ENCODE measurements around the gene RASGEF1B.
A peak's percentile ranks its signal among the peaks of the same experiment; 100 is the strongest.

The RASGEF1B gene

DNA sequence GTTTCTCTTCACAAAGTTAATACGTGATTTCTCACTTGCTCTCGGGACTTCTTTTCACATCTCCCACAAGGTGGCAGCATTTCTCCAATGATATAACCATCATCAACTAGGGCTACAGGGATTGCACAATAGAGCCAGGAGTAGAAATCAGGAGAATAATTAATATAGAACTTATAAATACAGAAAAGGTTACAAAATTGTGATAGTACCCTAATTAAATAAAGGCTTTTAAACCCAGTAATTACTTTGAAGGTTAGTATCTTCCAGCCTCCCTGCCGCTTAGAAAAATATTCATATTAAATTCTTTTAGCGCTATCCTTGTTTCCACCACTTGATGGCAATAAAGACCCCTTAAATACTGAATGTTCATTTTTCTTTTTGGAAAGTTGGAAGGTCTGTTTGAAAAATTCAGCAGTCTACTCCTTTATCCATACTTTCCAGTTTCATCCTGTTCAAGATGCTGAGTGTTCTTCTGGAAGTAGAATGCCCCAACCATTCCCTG lies 65.8 kb downstream of the RASGEF1B start:
- peak; percentile 54 for FAIRE-seq
- peak; percentile 14 for DNase-seq (ENCODE audit: insufficient read length)

DNA sequence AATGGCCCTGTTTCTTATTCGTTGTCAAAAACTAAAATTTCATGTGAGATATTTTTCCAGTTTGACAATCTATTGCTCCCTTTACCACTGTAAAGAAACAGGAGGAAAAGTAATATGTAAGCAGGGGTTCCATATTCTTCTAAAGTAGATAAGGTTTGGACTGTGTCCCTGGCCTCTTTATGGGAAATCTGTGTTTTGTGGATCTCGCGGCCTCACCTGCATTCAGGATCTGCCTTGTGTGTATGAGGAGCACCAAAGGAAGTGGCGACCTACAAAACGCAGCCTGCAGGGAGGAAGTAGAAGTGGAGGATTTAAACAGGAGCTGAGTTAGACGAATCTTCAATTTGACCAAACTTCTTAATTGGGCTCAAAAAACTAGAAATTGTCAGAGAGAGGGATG lies 67.0 kb downstream of the RASGEF1B start:
- no peak for TF ChIP-seq TAF1 (IDR thresholded peaks at IDR 0.05; ENCODE audit: borderline replicate concordance, low read depth, low read length)
- no peak for TF ChIP-seq POLR2AphosphoS5 (IDR thresholded peaks at IDR 0.05; ENCODE audit: low read depth, low read length)
- TF ChIP-seq POLR2A (IDR thresholded peaks at IDR 0.05; ENCODE audit: low read depth, low read length) = no peak
- FAIRE-seq = no peak
- DNase-seq (ENCODE audit: insufficient read length) = no peak

More for the DNA sequence above, 65.8 kb downstream of the RASGEF1B start:
- no peak for TF ChIP-seq POLR2A (IDR thresholded peaks at IDR 0.05; ENCODE audit: low read depth, low read length)
- TF ChIP-seq POLR2AphosphoS5 (IDR thresholded peaks at IDR 0.05; ENCODE audit: low read depth, low read length) = no peak
- no peak for TF ChIP-seq TAF1 (IDR thresholded peaks at IDR 0.05; ENCODE audit: borderline replicate concordance, low read depth, low read length)

DNA sequence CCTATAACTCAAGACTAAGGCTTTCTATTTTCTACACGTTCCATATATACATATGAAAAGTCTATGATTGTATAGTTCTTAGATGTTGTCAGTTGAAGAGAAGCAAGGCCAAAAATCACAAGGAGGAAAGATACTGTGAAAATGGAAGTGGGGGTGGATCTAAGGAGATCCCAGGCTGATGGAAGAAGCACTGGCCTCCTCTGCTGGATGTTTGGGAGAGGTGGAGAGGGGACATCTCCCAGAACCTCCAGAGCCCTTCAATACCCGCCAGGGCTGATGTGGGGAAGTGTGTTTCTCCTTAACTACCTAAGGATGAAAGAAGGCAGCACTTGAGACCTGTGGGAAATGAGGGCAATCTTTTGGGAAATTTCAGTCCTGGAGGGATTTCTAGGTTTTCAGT lies 67.4 kb downstream of the RASGEF1B start:
- no peak for TF ChIP-seq POLR2AphosphoS5 (IDR thresholded peaks at IDR 0.05; ENCODE audit: low read depth, low read length)
- TF ChIP-seq POLR2A (IDR thresholded peaks at IDR 0.05; ENCODE audit: low read depth, low read length) = no peak
- TF ChIP-seq TAF1 (IDR thresholded peaks at IDR 0.05; ENCODE audit: borderline replicate concordance, low read depth, low read length) = no peak
- FAIRE-seq = no peak
- no peak for DNase-seq (ENCODE audit: insufficient read length)

- DNase-seq (ENCODE audit: insufficient read length) = no peak
- TF ChIP-seq POLR2A (IDR thresholded peaks at IDR 0.05; ENCODE audit: low read depth, low read length) (no peak), POLR2AphosphoS5 (IDR thresholded peaks at IDR 0.05; ENCODE audit: low read depth, low read length) (no peak), TAF1 (IDR thresholded peaks at IDR 0.05; ENCODE audit: borderline replicate concordance, low read depth, low read length) (no peak)
- FAIRE-seq = no peak
Measured at GRCh38 chr4:81399306-81400086, 72.2 kb downstream of the RASGEF1B start.

DNA sequence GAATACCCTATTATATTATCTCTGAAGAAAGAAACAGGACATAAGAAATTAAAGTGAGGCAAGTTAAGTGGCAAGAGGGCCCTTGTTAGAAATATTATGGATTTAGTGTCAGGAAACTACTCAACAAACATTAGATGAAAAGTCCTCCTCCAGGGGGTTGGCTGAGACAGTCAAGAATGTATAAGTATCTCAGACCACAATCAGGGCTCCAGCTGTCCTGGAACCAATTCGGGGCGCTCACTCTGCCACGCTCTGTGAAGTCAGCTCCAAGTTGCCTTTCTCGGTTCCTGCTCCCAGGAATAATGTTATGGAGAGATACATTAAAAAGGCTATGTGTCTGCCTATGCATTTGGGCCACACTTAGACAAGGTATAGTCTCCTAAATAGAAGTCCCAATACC lies 73.3 kb downstream of the RASGEF1B start:
- TF ChIP-seq POLR2AphosphoS5 (IDR thresholded peaks at IDR 0.05; ENCODE audit: low read depth, low read length) = no peak
- TF ChIP-seq POLR2A (IDR thresholded peaks at IDR 0.05; ENCODE audit: low read depth, low read length) = no peak
- no peak for TF ChIP-seq TAF1 (IDR thresholded peaks at IDR 0.05; ENCODE audit: borderline replicate concordance, low read depth, low read length)
- no peak for FAIRE-seq
- no peak for DNase-seq (ENCODE audit: insufficient read length)

GRCh38 chr4:81397635-81398034 lies 74.1 kb downstream of the RASGEF1B start:
- DNase-seq (ENCODE audit: insufficient read length) (no peak), FAIRE-seq (no peak)
- no peak for TF ChIP-seq POLR2A (IDR thresholded peaks at IDR 0.05; ENCODE audit: low read depth, low read length)
- no peak for TF ChIP-seq POLR2AphosphoS5 (IDR thresholded peaks at IDR 0.05; ENCODE audit: low read depth, low read length)
- TF ChIP-seq TAF1 (IDR thresholded peaks at IDR 0.05; ENCODE audit: borderline replicate concordance, low read depth, low read length) = no peak

DNA sequence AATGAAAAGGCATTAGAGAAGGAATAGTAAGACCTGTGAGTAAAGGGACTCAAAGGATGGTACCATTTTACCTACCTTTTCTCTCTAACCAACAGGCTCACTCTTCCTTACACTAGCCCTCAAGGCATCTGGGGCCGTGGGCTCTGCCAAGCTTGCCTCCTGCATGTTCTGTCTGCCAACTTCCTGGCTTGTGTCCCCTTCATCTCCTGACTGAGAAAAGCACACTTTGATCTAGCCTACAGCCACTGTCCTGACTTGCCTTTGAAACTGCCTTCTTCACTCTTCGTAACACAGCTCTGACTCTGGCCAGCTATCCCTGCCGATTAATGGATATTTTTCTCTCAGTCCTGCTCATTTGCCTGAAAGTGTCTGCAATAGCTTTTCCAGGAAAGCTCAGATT lies 76.5 kb downstream of the RASGEF1B start:
- no peak for DNase-seq (ENCODE audit: insufficient read length)
- FAIRE-seq = no peak
- TF ChIP-seq POLR2A (IDR thresholded peaks at IDR 0.05; ENCODE audit: low read depth, low read length) = no peak
- TF ChIP-seq POLR2AphosphoS5 (IDR thresholded peaks at IDR 0.05; ENCODE audit: low read depth, low read length) = no peak
- no peak for TF ChIP-seq TAF1 (IDR thresholded peaks at IDR 0.05; ENCODE audit: borderline replicate concordance, low read depth, low read length)

GRCh38 chr4:81392164-81392563 lies 79.5 kb downstream of the RASGEF1B start:
- no peak for DNase-seq (ENCODE audit: insufficient read length)
- TF ChIP-seq POLR2AphosphoS5 (IDR thresholded peaks at IDR 0.05; ENCODE audit: low read depth, low read length) (no peak), POLR2A (IDR thresholded peaks at IDR 0.05; ENCODE audit: low read depth, low read length) (no peak), TAF1 (IDR thresholded peaks at IDR 0.05; ENCODE audit: borderline replicate concordance, low read depth, low read length) (no peak)

DNA sequence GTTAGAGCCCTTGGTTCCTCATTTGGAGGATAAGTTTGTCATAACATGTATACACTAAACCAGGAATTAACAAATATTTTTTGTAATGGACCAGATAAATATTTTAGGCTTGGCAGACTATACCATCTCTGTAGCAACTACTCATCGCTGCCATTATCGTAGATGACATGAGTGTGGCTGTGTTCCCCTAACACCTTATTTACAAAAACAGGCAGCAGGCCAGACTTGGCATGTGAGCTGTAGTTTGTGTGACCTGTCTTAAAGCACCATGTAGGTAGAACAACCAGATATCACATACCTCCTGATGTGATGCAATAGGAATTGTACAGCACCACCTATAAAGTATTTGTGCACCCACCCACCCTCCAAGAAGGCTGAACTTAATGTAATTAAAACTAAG lies 82.0 kb downstream of the RASGEF1B start:
- FAIRE-seq = no peak
- TF ChIP-seq TAF1 (IDR thresholded peaks at IDR 0.05; ENCODE audit: borderline replicate concordance, low read depth, low read length) (no peak), POLR2AphosphoS5 (IDR thresholded peaks at IDR 0.05; ENCODE audit: low read depth, low read length) (no peak), POLR2A (IDR thresholded peaks at IDR 0.05; ENCODE audit: low read depth, low read length) (no peak)
- DNase-seq (ENCODE audit: insufficient read length) = no peak

More at GRCh38 chr4:81392164-81392563, 79.5 kb downstream of the RASGEF1B start:
- FAIRE-seq = no peak

GRCh38 chr4:81380437-81380836 lies 91.3 kb downstream of the RASGEF1B start:
- TF ChIP-seq TAF1 (IDR thresholded peaks at IDR 0.05; ENCODE audit: borderline replicate concordance, low read depth, low read length) (no peak), POLR2A (IDR thresholded peaks at IDR 0.05; ENCODE audit: low read depth, low read length) (no peak), POLR2AphosphoS5 (IDR thresholded peaks at IDR 0.05; ENCODE audit: low read depth, low read length) (no peak)
- DNase-seq (ENCODE audit: insufficient read length) = no peak
- FAIRE-seq = no peak

GRCh38 chr4:81378386-81378785 lies 93.3 kb downstream of the RASGEF1B start:
- no peak for FAIRE-seq
- DNase-seq (ENCODE audit: insufficient read length) = no peak
- TF ChIP-seq POLR2A (IDR thresholded peaks at IDR 0.05; ENCODE audit: low read depth, low read length) (no peak), POLR2AphosphoS5 (IDR thresholded peaks at IDR 0.05; ENCODE audit: low read depth, low read length) (no peak), TAF1 (IDR thresholded peaks at IDR 0.05; ENCODE audit: borderline replicate concordance, low read depth, low read length) (no peak)

DNA sequence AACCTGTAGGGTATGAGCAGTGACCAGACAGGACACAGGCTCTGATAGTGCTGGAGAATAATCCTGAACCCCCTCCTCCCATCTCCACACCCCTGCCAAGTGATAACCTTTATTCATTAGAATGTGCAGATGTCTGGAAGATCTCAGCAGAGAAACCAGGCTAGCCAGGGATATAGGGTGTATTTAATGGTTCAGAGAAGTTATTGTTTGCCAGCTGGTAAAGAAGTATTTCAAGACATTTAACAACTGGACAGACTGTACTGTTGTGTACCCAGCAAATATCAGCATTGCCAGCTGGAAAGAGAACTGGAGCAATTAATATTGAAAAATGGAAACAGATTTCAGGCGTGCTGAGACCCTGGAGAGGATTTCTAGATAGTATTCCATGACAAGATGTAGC lies 94.5 kb downstream of the RASGEF1B start:
- FAIRE-seq = no peak
- DNase-seq (ENCODE audit: insufficient read length) = no peak
- no peak for TF ChIP-seq POLR2A (IDR thresholded peaks at IDR 0.05; ENCODE audit: low read depth, low read length)
- TF ChIP-seq POLR2AphosphoS5 (IDR thresholded peaks at IDR 0.05; ENCODE audit: low read depth, low read length) = no peak
- TF ChIP-seq TAF1 (IDR thresholded peaks at IDR 0.05; ENCODE audit: borderline replicate concordance, low read depth, low read length) = no peak
